ENCODE results near the gene LMF2.

GRCh38 chr22:50459496-50460140, 47.9 kb downstream of the LMF2 start:
- no peak for TF ChIP-seq CTCF (IDR thresholded peaks at IDR 0.05; ENCODE audit: low read depth, low read length)
- no peak for TF ChIP-seq EZH2phosphoT487 (IDR thresholded peaks at IDR 0.05; ENCODE audit: low read depth)
